ENCODE measurements around the gene RASGEF1B. TPM values are rescaled to one million over a fixed set of nuclear protein-coding genes. Genes with fewer than 3 reads are reported as not detected.

Gene RASGEF1B
- total RNA-seq, 1 donor from 2014 or later, result not detected

DNA sequence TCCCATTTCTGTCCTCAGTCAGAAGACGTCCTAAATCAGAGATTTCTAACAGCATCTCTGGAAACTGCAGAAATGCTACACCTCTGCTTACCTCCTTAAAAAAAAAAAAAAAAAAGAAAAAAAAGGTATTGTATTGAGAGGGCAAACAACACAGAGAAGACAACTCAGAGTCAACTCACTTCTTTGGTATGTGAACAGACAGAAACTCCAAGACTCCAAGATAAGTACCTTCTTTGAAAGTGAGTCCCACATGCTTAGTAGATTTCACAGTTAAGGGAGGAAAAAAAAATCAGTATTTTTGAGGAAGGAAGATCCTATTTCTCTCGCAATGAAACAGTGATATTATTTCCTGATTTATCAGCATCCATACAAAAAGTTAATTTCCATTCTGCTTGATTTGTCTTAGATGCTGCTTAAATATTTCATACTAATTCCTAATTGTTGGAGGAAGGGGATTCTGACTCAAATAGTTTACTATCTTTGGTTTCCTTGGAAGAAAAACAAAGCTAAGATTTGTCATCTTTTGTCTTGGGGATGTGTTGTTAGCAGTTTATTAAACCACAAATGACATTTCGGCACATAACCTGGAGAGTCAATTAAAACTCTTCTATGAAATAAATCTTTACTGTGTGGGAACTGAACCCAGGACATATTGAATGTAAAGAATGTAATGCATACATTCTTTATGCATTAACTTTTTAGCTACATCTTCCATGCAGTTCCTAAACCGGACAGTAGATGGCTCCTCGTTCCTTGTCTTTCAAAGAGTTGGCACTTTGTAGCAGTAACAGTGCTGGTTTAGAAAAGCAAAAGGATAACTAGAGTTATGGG lies 4.7 kb downstream of the RASGEF1B start:
- DNase-seq (ENCODE audit: low read depth in 2 of 2), result peak; percentile 64 to 76

DNA sequence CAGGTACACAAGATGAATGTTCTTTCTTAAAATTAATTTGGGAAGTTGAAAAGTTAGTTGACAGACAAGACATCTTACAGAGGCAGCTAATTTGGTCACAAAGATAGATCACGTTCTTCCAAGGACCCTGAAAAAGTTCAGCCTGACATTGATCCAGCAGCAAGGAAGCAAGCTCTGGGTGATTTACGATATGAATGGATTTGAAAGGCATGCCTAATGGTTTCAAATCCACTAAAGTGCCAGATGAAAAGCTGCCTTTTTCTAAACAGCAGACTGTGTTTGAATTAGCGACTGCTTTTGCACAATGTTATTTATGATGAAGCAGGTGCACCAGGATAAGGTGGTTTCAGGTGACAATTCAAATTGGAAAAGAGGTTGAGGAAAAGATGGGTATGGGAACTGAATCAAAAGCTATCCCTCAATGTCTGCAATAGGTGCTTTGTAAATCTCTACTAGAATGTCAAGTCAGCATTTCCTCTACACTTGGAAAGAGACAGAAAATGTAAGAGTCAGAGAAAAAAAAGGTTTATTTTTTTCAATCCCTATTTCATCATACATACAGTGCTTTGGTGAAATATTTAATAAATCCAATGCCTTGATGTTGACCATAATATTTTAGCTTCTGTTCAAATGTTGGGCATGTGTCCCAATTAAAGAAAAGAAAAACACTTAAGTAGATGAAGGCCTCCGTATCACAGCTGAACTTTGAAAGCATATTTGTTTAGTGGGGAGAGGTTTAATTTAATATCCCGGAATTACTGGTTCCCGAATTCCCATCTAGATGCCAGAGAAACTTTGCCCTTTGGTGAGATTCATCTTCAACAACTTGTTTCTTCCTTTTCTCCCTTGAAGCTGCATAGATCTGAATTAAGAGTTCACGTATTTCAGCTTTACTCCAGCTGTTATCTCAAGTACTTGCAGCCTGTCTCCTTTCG lies 6.0 kb downstream of the RASGEF1B start:
- DNase-seq (ENCODE audit: low read depth in 2 of 2), result no peak

DNA sequence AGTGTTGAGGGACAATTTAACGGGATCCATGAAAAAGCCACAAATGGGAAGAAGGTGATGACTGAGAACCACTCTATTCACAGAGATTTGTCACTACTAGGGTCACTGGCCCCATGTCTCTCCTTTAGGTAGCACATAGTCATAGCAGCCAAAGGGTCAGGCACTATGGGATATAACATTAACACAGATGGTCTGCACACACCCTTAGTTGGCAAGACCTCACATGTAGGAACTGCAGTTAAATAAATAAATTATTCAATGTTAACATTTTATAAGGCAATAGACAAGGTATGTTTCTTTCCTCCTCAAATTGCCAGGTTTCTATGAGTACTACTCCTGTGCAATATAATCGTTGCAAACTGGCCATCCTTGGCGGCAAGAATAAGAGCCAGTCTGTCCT lies 10.9 kb downstream of the RASGEF1B start:
- DNase-seq (ENCODE audit: low read depth in 2 of 2), result no peak

DNA sequence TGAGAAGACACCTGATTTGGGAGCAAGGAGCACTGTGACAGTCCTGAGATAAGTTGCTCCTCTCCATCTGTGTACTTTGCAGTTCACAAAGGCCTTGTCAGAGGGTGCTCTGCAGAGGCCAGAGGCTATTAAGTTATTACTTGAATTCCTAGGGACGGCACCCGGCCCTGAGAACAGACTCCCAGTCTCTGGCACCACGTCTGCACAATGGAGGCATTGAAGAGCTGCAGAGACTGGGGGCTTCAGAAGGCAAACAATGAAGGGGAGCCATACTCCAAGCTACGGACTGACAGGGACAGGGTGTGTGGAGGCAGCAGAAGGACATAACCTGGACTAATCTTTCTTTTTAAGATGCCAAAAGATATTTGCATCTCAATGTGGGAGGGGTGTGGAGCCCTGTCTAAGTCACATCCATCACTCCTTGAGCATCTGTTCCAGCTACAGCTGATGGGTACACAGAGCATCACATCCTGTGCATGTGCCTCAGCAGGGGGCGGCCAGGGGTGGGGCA lies 11.5 kb downstream of the RASGEF1B start:
- no peak for DNase-seq (ENCODE audit: low read depth in 2 of 2)

DNA sequence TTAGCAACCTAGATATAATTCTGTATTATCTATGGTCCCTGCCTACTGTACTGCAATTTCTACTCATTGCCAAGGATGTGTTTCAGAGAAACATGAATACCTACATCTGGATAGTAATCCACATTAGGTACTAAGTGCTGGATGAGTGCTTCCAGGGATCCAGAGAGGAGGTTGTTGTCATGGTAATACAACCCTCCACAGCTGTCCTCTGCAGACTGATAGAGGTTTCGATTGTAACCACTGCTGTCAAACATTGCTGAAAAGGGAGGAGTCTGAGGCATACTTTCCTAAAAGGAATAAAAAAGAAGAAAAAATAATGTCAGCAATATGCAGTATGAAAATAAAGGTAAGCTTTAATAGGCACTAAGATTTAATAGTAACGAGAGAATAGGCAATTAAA lies 12.5 kb downstream of the RASGEF1B start:
- DNase-seq (ENCODE audit: low read depth in 2 of 2), result no peak

DNA sequence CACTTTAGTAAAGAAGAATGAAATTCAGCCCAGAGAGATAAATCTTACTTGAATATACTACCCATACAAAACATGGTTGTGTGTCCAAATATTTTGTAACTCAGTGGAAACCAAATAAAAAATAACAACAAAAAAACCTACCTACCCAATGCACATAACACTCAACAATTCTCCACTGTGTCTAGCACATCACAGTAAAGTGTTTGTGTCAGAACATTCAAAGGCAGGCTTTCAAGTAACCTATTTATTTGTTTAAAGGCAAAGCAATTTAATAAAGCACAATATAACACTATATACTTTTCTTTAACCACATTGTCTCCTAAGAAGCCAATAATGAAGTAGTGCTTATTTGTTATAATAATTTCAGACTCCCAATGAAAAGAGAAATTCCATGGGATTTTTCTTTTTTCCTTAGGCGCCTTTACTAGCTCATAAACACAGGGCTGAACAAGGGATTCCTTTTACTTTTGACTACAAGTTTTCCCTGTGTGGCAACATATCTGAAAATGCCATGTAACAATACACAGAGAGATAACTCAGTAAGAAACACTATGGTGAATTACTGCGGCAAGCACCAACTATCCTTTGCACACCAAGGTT lies 13.7 kb downstream of the RASGEF1B start:
- no peak for DNase-seq (ENCODE audit: low read depth in 2 of 2)

DNA sequence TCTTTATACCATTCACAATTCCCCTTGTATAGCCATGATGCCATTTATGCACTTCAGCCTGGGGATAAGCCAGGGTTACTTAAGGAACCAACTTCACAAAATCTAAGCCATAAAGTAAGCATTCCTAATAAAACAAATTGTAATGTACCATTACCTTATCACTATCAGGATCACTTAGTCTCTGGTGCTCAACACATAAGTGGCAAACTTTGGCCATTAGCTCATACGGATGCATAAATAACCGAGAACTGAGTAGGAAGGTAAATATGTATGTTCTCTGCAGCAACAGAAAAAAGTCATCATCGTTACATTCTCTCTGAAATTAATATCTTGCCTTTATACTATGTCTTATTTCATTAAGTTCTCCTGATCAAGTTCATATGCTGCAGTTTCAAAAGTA lies 14.4 kb downstream of the RASGEF1B start:
- DNase-seq (ENCODE audit: low read depth in 2 of 2), result no peak

DNA sequence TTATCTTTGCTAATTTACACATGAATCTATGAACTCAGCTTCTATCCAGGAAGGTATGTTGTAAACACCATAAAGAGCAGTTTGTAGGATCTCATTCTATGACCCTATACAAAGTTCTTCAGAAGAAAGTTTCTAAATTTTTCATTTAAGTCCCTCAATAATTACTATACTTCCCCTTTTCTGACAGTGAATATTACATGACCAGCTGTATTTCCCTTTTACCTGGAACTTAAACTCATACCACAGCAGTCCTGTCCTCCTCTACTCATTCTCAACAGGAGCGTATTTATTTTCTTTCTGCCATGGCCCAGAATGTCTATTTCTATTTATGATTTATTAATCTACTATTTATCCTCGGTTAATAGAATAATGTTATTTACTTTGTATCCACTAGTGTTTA lies 15.8 kb downstream of the RASGEF1B start:
- DNase-seq (ENCODE audit: low read depth in 2 of 2), result no peak

DNA sequence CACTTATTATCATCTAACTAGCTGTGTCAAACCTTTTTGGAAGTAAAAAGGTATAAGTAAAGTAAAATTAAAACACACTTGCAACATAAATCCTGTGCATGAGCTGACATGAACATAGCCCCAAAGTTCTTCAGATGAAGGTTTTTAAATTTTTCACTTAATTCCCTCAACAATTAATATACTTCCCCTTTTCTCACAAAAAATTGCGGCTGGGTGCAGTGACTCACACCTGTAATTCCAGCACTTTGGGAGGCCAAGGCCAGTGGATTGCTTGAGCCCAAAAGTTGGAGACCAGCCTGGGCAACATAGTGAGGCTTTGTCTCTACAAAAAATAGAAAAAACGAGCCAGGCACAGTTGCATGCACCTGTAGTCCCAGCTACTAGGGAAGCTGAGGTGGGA lies 16.8 kb downstream of the RASGEF1B start:
- DNase-seq (ENCODE audit: low read depth in 2 of 2), result no peak

DNA sequence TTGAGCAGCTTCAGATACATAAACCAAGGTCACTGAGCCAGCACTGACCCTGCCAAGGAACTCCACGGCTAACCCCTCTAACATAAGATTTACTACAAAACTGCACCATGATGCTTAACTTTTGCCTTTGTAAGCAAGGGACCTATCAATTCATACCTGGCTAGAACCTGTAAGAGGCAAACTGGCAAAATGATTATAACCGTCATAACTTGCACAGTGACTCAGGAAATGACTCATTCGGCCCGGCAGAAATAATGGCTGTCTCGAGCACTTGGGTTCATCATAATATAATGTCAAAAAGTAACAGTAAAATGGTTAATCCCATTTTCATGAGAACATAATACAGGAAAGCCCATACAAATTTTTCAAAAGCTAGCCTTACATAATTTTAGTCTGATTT lies 17.2 kb downstream of the RASGEF1B start:
- DNase-seq (ENCODE audit: low read depth in 2 of 2), result peak in 1 of 2 donors; percentile 2

DNA sequence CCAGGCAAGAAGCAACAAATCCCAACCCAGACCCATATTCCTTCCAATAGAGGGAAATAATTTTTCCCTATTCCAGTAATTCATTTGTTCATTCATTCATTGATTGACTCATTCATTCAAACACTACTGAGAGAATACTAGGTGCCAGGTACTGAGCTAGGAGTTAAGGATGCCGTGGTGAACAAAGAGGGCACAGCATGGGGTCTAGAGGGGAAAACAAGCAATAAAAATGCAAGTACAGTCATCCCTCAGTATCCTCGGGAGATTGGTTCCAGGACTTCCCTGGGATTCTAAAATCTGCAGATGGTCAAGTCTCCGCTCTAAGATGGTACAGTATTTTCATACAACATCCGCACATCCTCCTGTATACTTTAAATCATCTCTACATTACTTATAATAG lies 18.7 kb downstream of the RASGEF1B start:
- no peak for DNase-seq (ENCODE audit: low read depth in 2 of 2)

DNA sequence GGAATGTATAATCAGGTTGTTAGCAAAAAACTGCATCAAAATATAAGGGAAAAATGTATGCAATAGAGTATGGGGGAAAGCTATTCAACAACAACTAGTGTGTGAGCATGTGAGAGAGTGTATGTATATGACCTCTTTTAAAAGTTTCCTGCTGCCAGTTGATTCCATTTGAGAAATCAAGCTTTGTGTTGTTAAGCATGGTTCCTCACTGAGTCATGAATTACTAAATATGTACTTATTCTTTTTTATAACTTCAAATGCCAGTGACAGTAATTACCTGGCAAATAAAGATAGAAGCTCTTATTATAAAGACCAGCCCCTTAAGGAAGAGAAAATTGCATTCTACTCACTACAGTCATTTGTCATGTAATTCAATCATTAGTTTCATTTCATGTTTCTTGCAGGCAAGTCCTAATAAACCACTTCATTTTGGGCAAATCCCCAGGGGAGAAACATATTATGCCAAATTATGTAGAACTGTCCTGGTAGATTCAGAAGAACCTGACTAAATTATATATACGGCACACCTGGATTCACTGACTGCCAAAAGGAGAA lies 19.2 kb downstream of the RASGEF1B start:
- DNase-seq (ENCODE audit: low read depth in 2 of 2), result no peak

DNA sequence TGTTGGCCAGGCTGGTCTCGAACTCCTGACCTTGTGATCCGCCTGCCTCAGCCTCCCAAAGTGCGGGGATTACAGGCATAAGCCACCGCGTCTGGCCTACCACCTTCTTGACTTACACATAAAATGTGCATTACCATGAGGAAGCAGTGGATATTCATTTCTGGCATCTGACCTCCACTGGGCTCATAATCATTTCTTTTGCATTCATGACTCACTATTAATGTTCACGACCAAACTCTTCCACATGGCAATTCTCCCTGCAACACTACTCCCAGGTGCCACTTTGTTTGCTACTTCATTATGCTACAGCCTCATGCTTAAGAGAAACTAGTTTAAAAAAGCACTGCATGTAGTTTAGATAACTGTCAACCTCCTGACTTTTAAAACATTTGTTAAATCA lies 22.7 kb downstream of the RASGEF1B start:
- no peak for DNase-seq (ENCODE audit: low read depth in 2 of 2)

DNA sequence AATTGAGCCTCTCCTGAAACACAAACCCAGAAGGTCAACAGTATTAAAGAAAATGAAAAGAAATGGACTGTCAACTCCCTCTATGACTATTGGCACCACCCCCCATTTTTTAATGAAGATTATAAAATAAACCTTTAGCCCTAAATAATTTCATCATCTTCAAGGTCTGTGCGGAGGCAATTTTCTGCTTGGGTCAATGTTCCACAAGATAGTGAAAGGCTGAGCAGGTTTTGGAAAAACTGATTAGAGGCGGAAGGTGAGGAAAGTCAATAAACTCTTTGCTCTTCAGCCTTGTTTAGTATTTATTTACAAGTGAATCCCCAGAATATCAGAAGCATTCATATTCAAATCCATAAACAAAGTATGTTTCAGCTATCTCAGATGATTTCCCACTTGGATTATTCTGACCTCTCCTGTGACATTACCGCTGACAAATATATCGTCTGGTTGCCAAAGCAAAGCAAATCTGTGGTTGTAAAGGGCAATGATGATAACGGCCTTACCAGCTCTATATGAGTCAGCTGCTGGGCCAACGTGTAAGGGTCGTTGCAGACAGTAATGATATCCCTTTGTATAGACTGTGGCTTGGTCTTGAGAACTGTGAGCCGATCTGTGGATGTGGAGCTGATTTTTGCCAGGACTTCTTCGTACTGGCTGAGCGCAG lies 24.0 kb downstream of the RASGEF1B start:
- no peak for DNase-seq (ENCODE audit: low read depth in 2 of 2)

DNA sequence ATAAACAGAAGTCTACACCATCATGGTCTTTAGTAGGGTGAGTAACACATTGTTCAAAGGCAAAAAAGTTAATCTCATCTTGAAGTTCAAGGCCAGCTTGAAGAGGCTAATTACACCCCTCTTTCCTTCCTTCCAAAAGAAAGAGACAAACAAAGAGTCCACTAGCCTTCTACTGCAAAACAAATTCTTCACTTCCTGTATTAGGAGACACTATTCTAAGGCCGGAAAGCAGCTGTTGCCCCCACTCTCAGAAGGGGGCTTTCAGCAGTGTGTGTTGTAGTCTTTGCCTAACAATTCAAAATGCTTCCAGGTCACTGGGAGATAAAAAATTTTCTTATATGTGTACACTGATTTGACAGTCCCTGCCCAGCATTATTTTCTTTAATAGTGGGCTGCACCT lies 25.1 kb downstream of the RASGEF1B start:
- no peak for DNase-seq (ENCODE audit: low read depth in 2 of 2)

DNA sequence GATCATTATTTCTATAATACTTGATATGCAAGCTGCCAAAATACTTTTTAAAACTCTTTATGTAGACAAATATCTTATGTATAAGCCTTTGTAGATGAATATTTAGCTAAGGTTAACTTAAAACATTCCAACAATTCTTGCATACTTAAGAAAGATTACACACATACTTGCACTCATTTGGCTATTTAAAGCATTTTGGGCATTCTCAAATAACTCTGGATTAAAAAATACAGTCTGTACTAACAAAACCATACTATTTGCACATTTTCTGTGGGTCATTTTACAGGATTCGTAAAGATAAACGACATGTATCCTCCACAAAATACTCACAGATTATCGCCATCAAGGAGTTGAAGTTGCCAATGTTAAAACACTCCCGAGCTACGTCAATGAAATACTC lies 26.5 kb downstream of the RASGEF1B start:
- no peak for DNase-seq (ENCODE audit: low read depth in 2 of 2)

DNA sequence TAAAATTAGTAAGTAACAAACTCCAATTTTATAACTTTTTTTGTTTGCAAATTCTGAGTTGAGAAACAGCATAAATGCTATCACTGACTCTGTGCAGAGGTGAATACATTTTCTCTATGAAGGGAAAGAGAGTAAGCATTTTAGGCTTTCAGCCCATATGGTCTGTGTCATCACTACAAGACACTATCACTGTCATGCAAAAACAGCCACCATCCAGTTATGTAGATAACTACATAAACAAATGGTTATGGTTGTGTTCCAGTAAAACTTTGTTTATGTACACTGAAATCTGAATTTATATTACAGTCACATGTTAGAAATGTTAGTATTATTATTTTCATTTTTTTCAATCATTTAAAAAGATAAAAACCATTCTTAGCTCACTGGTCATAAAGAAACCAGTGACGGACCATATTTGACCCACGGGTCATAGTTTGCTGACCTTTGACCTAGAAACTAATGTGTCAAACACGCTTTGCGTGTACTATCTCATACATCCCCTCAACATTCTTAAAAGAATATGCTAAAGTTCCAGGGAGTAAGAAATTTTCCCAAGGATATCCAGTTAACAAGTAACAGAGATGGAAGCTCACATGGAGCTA lies 29.1 kb downstream of the RASGEF1B start:
- DNase-seq (ENCODE audit: low read depth in 2 of 2), result no peak

DNA sequence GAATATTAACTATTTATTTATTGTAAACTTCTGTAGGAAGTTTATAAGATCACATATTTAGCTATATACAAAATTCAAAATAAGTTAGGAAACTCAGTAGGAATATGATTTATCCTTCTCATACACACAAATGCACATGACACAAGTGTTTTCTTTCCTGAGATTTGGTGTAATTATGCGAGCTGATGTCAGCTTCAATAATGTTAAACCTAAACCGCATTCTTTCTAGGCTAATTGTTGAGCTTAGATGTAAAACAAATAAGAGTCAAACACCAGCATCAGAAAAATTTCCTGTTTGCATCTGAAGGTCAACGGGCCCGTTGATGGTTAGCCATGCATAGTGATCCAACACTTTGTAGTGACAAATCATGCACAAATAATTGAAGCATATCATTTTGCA lies 30.8 kb downstream of the RASGEF1B start:
- DNase-seq (ENCODE audit: low read depth in 2 of 2), result no peak

DNA sequence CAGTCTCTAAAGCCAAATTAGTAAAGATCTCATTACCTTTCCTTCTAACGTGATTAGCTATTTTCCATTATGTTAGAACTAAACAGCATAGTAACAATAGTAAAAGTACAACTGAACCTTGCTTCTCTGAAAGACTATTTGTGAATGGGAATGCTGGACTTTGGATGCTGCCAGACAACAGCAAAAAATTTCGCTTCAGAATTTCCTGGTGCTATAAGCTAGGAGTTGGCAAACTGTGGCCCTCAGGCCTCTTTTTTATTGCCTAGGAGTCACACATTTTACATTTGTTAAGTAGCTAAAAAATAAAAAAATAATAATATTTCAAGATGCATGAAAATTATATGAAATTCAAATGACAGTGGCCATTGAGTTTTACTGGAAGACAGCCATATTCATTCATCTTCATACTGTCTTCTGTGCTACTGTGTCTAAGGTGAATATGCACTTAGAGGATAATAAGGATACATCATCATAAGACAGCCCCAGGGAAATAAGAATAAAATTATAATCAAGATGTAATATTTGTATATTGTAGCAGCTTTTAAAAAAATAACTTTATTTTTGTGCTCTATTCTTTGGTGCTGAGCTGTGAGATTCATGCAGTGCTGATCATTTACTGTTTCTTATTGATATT lies 34.6 kb downstream of the RASGEF1B start:
- DNase-seq (ENCODE audit: low read depth in 2 of 2), result no peak

DNA sequence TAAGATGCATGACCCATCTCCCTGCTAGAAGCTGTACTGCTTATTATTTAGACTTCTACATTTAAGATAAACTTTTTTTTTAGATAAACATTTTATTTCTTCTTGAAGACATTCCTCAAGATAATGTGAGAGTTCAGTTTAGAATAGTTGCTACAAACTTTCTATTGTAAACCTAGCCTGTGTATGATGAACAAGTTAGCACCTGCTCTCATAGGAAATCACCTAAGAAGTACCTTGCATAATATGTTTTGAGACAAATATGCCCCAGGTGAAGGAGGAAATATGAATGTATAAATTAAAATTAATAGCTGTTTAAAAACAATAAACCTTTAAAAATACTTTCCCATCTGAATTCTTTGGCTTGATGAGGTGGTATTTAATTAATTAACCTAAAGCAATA lies 35.6 kb downstream of the RASGEF1B start:
- no peak for DNase-seq (ENCODE audit: low read depth in 2 of 2)

Measured in lung microvascular endothelial cell (primary cell).